ENCODE data around the gene NELFA. TPM values are rescaled to one million over a fixed set of nuclear protein-coding genes. Genes with fewer than 3 reads are reported as not detected.
"Not testable (repeated sequence)": the region's sequence is repeated elsewhere in the genome, so short reads cannot be mapped to it uniquely, and the experiment has no call there.

NELFA gene
- polyA plus RNA-seq, 12 donors: 15.6 to 35.3 (median 19.8) TPM; not detected in 1

DNA sequence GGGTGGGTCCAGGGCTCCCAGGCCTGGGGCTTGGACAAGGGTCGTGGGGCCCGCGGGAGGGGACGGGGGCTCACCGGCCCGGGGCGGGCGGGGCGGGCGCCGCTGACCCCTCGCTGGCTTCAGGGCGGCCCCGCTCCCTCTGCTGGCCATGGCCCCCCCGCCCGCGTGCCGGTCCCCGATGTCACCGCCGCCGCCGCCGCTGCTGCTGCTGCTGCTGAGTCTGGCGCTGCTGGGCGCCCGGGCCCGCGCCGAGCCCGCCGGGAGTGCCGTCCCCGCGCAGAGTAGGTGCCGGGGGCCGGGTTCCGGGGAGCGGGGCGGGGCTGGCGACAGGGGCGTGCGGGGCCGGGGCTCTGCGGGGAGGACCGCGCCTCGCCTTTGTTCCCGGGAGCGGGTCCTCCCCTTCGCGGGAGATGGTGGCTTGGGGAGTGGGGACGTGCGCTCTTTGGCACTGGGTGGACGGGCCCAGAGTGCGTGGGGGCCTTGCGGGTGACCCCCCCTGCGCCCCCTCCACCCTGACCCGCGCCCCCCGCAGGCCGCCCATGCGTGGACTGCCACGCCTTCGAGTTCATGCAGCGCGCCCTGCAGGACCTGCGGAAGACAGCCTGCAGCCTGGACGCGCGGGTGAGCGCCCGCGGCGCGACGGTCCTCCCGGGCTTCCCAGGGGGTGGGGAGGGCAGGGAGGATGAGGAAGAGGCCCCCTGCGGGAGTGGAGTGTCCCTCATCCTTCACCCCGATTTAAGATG is 33.6 kb upstream of the NELFA start:
- no peak for DNase-seq

DNA sequence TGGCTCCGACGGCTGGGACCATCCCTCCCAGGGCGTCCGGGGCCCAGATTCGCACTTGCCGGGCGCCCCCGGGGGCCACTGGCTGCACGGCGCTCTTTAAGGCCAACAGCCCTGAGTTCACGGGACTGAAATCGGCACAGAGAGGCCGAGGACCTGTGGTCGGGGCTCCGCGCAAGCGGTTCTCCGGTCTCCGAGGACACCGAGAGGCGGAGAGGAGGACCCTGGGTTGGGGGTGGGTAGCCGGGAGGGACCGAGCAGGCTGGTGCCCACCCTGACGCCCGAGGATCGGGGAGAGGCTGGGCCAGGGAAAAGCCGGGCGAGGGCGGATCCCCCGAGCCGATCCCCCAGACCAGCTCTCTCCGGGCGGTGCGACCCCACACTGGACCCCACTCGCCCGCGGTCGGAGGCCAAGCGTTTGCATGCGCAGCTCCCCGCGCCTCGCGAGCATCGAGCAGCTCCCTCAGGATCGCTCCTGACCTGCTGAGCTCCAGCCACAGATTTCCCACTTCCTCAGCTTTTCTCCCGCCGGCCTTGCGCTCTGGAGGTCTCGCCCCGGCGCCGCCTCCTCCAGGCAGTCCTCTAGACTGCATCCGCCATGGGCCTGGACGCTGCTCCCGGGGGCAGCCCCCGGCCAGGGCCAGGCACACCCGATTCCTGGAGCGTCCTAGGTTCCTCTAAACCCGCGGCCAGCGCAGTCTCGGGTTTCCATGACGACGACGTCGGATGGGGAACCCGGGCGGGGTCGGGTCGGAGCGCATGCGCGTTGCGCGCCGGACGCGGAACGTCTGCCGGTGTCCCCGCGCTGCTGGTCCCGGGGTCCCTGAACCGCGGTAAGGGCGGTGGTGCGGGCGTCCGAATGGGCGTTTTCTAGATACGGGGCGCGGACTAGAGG is 32.7 kb upstream of the NELFA start:
- peak; percentile 73 for DNase-seq

DNA sequence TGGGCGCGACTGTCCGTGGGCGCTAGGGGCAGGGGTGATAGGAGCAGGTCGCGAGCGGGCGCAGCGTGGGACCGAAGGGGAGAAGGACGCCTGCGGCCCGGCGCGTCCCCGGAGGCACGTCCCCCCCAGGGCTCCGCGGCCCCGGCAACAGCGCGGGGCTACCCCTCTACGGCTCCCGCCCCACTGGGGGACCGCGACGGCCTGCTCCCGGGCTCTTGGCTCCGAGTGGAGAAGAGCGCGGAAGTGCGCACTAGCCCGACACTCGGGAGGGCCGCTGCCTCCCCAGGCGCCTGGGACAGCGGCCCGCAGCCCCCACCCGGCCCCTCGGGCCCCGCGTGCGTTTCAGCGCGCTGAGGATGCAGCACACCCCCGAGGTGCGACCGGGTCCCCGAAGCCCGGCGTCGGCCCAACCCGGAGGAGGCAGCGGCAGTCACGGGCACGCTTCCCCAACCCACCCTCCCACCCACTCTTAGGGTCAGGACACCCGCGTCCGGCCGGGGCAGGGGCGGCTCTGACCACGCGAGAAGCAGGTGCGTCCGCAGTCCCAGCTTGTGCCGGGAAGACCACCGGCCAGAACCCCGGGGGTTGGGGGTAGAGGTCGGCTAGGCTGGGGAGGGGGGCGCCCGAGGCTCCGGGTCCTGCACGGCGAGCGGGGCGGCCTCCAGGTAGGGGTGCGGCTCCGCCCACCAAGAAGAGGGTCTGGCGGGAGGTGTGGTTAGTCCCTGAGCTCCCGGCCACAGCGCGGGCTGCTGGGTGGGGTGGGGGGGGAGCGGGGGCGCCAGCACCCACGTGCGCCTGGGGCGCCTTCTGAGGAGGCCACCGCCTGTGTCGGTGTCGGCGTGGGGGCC is 31.8 kb upstream of the NELFA start:
- DNase-seq: no peak

DNA sequence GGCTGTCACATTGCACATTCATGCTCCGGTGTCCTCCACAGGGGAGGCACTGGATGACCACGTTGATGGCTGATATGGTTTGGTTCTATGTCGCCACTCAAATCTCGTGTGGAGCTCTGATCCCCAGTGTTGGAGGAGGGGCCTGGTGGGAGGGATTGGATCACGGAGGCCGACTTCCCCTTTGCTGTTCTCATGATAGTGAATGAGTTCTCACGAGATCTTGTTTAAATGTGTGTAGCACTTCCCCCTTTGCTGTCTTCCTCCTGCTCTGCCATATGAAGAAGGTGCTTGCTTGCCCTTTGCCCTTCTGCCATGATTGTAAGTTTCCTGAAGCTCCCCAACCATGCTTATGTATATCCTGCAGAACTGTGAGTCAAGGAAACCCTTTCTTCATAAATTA is 28.1 kb upstream of the NELFA start:
- DNase-seq: no peak

DNA sequence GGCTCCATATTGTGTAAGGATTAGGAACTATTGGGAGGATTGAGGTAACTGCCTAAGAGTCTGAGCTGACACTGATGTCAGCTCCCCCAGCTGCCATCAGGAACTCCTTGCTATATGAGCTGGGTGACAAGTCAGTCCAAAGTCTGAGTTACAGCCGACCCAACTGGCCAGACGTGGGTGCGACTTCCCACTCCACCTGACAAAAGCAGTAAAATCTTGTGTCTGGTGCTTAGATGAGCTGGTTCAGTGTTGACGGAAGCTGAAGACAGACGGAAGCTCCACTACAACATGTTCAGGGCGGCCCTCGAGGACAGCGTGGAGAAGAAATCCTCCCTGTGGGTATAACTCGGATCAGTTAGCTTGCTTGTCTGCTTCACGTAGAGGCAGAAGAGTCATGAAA is 27.6 kb upstream of the NELFA start:
- DNase-seq: no peak

DNA sequence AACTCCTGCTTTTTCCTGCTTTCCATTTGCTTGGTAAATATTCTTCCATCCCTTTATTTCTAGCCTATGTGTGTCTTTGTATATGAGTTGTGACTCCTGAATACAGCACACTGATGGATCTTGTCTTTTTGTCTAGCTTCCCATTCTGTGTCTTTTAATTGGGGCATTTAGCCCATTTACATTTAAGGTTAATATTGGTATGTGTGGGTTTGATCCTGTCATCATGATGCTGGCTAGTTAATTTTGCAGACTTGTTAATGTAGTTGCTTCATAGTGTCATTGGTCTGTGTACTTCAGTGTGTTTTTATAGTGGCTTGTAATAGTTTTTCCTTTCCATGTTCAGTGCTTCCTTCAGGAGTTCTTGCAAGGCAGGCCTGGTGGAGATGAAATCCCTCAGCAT is 22.4 kb upstream of the NELFA start:
- not testable (repeated sequence) for DNase-seq

DNA sequence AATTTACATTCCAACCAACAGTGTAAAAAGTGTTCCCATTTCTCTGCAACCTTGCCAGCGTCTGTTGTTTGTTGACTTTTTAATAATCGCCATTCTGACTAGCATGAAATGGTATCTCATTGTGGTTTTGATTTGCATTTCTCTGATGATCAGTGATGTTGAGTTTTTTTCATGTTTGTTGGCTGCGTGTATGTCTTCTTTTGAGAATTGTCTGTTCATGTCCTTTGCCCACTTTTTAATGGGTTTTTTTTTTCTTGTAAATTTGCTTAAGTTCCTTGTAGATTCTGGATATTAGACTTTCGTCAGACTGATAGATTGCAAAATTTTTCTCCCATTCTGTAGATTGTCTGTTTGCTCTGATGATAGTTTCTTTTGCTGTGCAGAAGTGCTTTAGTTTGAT is 18.3 kb upstream of the NELFA start:
- not testable (repeated sequence) for DNase-seq

DNA sequence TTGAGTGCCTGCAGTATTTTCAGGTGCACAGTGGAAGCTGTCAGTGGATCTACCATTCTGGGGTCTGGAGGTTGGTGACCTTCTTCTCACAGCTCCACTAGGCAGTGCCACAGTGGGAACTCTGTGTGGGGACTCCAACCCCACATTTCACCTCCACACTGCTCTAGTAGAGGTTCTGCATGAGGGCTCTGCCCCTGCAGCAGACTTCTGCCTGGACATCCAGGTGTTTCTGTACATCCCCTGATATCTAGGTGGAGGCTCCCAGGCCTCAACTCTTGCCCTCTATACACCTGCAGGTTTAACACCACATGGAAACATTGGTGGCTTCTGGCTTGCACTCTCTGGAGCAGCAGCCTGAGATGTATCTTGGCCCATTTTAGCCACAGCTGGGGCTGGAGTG is 17.0 kb upstream of the NELFA start:
- no peak for DNase-seq

DNA sequence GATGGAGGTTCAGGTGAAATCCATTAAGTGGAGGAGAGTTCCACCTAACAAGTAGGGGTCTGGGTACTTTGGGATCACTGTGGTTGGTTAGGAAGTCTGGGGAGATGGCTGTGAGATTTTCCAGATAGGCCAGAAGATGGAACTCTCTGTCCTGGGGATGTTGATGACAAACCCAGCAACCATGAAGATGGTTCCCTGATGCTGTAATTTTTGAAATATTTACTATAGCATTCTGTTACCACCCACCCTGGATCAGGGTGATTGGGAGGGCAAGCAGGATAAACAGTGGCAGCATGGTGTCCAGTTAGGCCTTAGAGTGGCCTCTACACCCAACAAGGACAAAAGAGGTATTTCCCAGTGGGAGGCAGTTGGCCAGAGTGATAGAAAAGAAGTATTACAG is 15.9 kb upstream of the NELFA start:
- no peak for DNase-seq

DNA sequence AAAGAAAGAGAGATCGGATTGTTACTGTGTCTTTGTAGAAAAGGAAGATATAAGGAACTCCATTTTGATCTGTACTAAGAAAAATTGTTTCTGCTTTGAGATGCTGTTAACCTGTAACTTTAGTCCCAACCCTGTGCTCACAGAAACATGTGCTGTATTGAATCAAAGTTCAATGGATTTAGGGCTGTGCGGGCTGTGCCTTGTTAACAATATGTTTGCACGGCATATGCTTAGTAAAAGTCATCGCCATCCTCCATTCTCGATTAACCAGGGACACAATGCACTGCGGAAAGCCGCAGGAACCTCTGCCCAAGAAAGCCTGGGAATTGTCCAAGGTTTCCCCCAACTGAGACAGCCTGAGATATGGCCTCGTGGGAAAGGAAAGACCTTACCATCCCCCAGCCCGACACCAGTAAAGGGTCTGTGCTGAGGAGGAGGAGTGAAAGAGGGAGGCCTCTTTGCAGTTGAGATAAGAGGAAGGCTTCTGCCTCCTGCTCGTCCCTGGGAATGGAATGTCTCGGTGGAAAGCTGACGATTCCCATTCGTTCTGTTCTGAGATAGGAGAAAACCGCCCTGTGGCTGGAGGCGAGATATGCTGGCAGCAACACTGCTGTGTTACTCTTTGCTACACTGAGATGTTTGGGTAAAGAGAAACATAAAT is 12.7 kb upstream of the NELFA start:
- not testable (repeated sequence) for DNase-seq

DNA sequence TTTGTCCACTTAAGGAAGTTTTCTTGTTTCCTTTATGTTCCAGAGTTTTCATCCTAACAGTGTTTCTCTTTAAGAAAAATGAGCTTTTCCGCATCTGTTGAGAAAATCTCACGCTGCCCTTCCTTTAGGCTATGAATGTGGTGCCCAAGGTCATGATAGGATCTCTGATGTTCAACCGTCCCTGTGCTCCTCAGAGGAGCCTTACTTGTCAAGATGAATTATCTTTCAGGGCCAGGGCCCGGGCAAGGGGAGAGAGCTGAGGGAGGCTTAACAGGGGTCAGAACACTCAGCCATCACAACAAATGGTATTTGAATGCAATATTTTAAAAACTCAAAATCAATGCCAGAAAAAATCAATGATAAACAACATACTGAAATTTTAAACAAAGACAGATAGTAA is 6.2 kb upstream of the NELFA start:
- DNase-seq: no peak

DNA sequence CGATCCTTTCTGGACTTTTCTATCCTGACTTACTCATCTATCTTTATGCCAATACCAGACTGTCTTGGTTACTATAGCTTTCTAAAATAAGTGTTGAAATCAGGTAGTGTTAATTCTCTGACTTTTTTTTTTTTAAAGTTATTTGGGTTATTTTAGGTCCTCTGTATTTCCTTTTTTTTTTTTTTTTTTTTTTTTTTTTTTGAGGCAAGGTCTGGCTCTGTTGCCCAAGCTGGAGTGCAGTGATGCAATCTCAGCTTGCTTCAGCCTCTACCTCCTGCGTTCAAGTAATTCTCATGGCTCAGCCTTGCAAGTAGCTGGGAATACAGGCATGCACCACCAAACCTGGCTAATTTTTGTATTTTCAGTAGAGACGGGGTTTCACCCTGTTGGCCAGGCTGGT is 2.8 kb upstream of the NELFA start:
- no peak for DNase-seq

DNA sequence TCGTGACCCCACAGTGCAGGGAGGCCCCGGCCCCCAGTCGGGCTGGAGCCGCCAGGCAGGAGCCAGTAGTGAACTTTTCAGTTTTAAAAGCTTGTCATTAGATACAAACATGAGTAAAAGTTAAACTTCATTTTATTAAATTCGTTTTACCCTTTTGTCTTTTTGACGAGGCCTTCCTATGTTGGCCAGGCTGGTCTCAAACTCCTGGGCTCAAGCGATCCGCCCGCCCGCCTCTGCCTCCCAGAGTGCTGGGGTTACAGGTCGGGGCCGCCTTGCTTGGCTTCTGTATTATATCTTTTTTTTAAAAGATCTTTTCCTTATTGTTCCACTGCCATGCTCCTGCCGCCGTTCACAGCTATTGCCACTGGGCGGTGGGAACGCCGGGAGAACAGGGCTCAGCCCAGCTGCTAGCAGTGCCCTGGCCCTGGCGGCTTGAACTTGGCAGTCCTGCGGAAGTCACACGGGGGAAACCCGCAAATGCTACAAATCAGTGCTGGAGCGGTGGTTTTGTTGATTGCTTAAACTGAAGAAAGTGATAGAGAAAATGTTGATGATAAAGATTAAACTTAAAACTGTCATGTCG is 968 bp upstream of the NELFA start:
- DNase-seq: peak; percentile 23

DNA sequence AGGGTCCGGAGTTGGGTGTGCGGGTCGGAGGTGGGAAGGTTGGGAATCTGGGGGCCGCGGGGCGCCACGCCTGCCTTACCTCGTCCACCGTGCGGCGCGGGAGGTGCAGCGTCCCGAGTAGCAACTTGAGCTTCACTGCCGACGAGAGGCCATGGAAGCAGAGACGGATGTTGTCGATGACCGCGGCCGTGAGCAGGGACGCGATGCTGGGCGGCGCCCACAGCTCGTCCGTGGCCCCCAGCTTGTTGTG is 178 bp downstream of the NELFA start:
- no peak for DNase-seq

DNA sequence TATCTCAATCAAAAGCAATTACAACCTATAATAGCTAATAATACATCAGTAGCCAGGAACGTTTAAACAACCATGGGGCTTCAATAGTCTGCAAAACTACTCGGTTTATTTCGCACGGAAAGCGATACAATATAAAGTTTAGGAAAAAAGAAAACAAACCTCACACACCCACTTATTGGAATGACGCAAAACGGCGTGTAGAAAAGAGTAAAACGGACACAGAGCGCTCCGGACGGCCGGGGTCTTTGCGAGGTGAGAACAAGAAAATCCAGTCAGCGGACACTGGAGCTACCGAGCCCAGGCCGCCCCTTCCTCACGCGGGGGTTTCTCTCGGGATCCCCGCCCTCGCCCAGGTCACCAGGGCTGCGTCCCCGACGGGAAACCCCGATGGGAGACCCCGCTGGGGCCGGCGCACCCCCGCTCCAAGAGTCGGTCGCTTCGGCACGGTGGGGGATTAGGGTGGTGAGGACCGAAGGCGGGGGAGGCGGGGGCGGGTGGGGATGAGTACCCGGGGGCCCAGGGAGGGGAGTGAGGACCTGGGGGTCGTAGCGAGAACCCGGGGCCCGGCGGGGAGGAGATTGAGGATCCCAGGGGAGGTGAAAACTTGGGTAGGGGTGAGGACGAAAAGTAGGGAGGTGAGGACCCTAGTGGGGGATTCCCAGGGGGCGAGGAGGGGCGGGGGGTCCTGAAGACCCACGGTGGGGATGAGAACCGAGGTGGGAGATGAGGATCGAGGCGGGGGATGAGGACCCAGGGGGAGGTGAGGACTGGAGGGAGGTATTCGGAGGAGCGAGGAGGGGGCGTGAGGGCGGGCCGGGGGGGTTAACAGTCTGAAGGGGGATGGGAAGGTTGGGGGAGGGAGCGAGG is 737 bp downstream of the NELFA start:
- DNase-seq: no peak

DNA sequence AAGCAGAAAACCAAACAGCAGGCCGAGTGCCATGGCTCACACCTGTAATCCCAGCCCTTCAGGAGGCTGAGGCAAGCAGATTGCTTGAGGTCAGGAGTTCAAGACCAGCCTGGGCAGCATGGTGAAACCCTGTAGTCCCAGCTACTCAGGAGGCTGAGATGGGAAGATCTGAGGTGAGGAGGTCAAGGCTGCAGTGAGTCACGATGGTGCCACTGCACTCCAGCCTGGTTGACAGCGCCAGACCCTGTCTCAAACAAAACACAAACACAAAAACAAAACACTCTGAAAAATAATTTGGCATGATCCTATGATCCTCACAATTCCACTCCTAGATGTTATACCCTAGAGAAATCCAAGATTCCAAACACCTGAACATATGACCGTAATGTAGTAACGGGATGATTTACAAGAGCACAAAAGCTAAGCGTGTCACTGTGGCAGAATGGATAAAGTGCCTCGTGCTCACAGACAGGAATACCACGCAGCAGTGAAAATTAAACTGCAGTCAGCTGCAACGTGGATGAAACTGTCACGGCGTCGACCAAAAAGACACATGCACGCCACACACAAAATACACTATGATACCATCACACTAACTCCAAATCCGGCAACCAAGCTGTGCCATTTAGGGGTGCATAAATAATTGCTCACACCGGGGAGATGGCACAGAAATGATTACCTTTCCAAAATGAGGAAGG is 1.7 kb downstream of the NELFA start:
- DNase-seq: no peak

DNA sequence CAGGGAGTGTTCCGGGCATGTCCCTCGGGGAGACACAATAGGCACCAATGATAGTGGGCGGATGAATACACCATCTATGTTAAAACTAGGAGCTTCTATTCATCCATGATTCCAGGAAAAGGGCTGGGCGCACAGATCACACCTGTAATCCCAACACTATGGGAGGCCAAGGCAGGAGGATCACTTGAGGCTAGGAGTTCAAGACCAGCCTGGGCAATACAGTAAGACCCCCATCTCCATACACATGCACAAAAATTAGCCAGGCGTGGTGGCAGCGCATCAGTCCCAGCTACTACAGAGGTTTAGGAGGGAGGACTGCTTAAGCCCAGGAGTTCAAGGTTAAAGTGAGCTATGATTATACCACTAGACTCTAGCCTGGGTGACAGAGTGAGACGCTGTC is 2.4 kb downstream of the NELFA start:
- DNase-seq: no peak

DNA sequence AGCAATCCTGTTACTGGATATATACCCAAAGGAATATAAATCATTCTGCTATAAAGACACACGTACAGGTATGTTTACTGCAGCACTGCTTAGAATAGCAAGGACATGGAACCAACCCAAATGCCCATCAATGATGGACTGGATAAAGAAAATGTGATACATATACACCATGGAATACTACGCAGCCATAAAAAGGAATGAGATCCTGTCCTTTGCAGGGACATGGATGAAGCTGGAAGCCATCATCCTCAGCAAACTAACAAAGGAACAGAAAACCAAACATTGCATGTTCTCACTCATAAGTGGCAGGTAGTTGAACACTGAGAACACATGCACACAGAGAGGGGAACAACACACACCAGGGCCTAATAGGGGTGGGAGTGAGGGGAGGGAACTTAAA is 5.4 kb downstream of the NELFA start:
- DNase-seq: not testable (repeated sequence)

DNA sequence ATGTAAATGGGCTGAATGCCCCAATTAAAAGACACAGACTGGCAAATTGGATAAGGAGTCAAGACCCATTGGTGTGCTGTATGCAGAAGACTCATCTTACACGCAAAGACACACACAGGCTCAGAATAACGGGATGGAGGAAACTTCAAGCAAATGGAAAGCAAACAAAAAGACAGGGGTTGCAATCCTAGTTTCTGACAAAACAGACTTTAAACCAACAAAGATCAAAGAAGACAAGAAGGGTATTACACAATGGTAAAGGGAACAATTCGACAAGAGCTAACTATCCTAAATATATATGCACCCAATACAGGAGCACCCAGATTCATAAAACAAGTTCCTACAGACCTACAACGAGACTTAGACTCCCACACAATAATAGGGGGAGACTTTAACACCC is 9.5 kb downstream of the NELFA start:
- DNase-seq: not testable (repeated sequence)

DNA sequence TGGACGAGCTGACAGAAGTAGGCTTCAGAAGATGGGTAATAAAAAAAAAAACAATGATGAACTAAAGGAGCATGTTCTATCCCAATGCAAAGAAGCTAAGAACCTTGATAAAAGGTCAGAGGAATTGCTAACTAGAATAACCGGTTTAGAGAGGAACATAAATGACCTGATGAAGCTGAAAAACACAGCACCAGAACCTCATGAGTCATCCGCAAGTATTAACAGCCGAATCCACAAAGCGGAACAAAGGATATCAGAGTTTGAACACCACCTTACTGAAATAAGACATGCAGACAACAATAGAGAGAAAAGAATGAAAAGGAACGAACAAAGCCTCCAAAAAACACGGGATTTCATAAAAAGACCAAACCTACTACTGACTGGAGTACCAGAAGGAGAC is 10.5 kb downstream of the NELFA start:
- no peak for DNase-seq

Measured in muscle of arm (tissue), 12 donors.